ENCODE data around the gene BOLL. TPM values are rescaled to one million over a fixed set of nuclear protein-coding genes. Genes with fewer than 3 reads are reported as not detected.

BOLL gene
- total RNA-seq, 1 donor from 2014 or later, result not detected

GRCh38 chr2:197809064-197809463 lies 23.9 kb upstream of the BOLL start:
- intact Hi-C loops (cut with DNase I), result no loop called here
- Histone ChIP-seq H3K27me3 (no peaks in the 10 kb centered on the region), H3K9me3 (no peaks in the 10 kb centered on the region), H3K4me3 (no peak overlapping the region), H3K27ac (no peak overlapping the region), H3K36me3 (no peaks in the 10 kb centered on the region), H3K4me1 (peaks cover 2% of the 10 kb centered on the region)
- no peak for DNase-seq (ENCODE audit: extremely low spot score in 2 of 2)
- TF ChIP-seq POLR2A (IDR thresholded peaks at IDR 0.05) (no peak), POLR2AphosphoS5 (IDR thresholded peaks at IDR 0.05; ENCODE audit: insufficient read depth in 1 of 2, low read depth in 1 of 2) (no peak), CTCF (IDR thresholded peaks at IDR 0.05) (no peak)

- H3K4me3 ChIP-seq, result peak overlapping the region; percentile 70 to 81
- peaks cover 11% of the 10 kb centered on the region for H3K4me1 ChIP-seq
- H3K9me3 ChIP-seq, result no peaks in the 10 kb centered on the region
- DNase-seq (ENCODE audit: extremely low spot score in 2 of 2), result no peak
- no peaks in the 10 kb centered on the region for H3K36me3 ChIP-seq
- H3K27ac ChIP-seq, result peak overlapping the region; percentile 66
- H3K27me3 ChIP-seq, result no peaks in the 10 kb centered on the region
- TF ChIP-seq CTCF (IDR thresholded peaks at IDR 0.05), result no peak
- no peak for TF ChIP-seq POLR2AphosphoS5 (IDR thresholded peaks at IDR 0.05; ENCODE audit: insufficient read depth in 1 of 2, low read depth in 1 of 2)
- no peak for TF ChIP-seq POLR2A (IDR thresholded peaks at IDR 0.05)
- intact Hi-C loops (cut with DNase I), result no loop called here
These were observed 20.9 kb upstream of the BOLL start for GRCh38 chr2:197805715-197806633.

- Histone ChIP-seq H3K36me3 (no peaks in the 10 kb centered on the region), H3K27me3 (no peaks in the 10 kb centered on the region), H3K4me1 (peaks cover 11% of the 10 kb centered on the region), H3K9me3 (no peaks in the 10 kb centered on the region), H3K4me3 (peak overlapping the region; percentile 70 to 81), H3K27ac (peak overlapping the region; percentile 66)
- intact Hi-C loops (cut with DNase I), result loop anchor here (5.0 kb wide), 1 partner anchor 322 kb away; no protein-coding TSS in a partner anchor
- TF ChIP-seq CTCF (IDR thresholded peaks at IDR 0.05) (no peak), POLR2A (IDR thresholded peaks at IDR 0.05) (no peak), POLR2AphosphoS5 (IDR thresholded peaks at IDR 0.05; ENCODE audit: insufficient read depth in 1 of 2, low read depth in 1 of 2) (peak in 1 of 2 donors; percentile 15)
- DNase-seq (ENCODE audit: extremely low spot score in 2 of 2), result no peak
These were observed 19.9 kb upstream of the BOLL start for GRCh38 chr2:197804758-197805714.

- Histone ChIP-seq H3K36me3 (no peaks in the 10 kb centered on the region), H3K27ac (peak within 1 kb of the TSS; percentile 66), H3K4me1 (peaks cover 11% of the 10 kb centered on the region), H3K4me3 (peak within 1 kb of the TSS; percentile 70 to 81), H3K27me3 (no peaks in the 10 kb centered on the region), H3K9me3 (no peaks in the 10 kb centered on the region)
- intact Hi-C loops (cut with DNase I), result loop anchor here (5.0 kb wide), 1 partner anchor 323 kb away; no protein-coding TSS in a partner anchor
- peak in 1 of 2 donors; percentile 93 for DNase-seq (ENCODE audit: extremely low spot score in 2 of 2)
- TF ChIP-seq POLR2AphosphoS5 (IDR thresholded peaks at IDR 0.05; ENCODE audit: insufficient read depth in 1 of 2, low read depth in 1 of 2) (peak; percentile 58 to 75), POLR2A (IDR thresholded peaks at IDR 0.05) (peak in 1 of 2 donors; percentile 55), CTCF (IDR thresholded peaks at IDR 0.05) (no peak)
These were observed 19.1 kb upstream of the BOLL start, which contains the start of gene PLCL1 for GRCh38 chr2:197804049-197804757. Gene PLCL1 (plus strand): TSS chr2:197804593.

All from vagina (tissue), 2 donors.